Activated CD8-positive, alpha-beta memory T cell treated with anti-CD3 and anti-CD28 coated beads, Interleukin-2, amount 50 U/mL, for 4 hours (primary cell): ENCODE measurements around the gene PTPN2.
"Not testable (repeated sequence)": the region's sequence is repeated elsewhere in the genome, so short reads cannot be mapped to it uniquely, and the experiment has no call there.

ENCODE experiments used
- DNase-seq: peaks from one replicate; pipeline ENCODE4 v3.0.0-alpha.2; 2020

Gene PTPN2

DNA sequence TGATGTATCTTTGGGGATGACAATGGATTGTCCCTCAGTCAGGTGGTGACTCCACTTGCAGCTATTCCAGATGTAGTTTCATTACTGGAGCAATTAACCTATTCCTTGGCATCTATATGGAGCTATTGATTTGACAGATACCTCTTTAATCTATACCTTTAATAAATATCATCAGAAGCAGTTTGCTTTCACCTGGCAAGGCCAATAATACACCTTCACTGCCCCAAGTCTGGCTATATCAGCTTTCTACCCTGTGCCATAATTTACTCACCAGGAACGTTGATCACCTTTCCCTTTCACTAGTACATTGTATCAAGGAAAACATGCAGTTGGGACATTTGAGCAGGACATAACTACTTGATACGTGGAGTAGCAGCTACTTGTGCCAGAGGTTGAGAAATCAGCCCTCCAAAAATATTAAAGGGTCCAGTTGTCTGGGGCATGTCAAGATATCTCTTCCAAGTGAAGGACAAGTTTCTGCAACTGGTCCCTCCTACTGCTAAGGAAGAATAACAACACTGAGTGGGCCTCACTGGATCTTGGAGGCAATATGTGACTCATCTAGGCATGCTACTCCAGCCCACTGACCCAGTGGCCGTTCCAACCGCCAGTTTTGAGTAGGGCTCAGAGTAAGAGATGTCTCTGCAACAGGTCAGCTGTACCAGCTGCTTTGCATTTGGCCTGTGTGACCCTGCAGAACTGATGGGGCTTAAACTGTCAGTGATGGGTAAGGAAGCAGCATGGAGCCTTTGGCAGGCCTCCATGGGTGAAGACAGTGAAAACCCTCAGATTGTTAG, 114.2 kb downstream of the PTPN2 start:
- no peak for DNase-seq

DNA sequence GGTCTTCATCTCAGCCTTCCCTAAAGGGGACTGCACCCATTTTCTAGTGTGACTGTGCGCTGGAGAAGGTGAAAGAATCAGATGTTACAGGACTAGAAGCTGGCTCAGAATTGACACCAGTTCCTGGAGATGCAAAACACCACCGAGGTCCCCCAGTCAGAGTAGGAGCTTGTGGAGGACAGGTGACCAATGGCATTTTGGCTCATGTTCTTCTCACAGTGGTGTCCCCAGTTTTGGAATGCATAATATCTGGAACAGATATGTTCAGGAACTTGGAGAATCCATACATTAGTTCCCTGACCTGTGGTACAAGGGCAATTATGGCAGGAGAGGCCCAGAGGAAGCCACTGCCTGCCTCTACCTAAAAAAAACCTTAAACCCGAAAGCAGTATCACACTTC, 114.9 kb downstream of the PTPN2 start:
- DNase-seq: no peak

DNA sequence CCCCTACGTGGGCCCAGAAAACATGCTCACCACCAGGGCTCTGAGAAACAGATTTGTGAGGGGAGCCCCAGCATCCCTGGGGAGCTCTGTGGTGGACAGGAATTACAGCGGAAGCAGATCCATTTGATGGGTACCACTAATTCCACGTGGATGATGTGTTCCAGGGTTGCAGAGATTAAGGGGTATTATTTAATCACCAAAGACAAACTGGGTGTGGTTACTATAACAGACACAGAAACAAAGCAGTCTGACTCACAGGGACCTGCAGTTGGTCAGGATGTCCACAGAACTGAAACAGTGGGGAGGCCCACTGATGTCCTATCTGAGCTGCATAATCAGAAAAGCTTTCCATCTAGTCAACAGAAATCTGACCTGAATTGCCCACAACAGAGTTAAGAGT, 115.4 kb downstream of the PTPN2 start:
- no peak for DNase-seq

DNA sequence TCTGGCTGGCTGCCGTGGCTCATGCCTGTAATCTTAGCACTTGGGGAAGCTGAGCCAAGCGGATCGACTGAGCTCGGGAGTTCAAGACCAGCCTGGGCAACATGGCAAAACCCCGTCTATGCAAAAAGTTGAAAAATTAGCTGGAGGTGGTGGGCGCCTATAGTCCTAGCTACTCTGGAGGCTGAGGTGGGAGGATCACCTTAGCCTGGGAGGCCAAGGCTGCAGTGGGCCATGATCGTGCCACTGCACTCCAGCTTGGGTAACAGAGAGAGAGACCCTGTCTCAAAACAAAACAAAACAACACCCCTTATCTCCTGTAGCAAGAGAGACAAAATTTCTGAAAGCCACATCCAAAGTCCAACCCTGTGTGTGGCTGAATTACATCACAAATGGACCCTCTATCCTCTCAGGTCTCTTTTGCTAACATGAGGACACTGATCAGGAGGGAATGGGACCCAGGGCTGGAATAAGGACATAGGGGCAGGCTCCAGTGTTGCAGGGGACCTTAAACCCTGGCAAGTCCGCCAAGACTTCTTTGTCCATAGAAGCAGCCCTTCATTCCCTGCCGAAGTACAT, 116.4 kb downstream of the PTPN2 start:
- no peak for DNase-seq

DNA sequence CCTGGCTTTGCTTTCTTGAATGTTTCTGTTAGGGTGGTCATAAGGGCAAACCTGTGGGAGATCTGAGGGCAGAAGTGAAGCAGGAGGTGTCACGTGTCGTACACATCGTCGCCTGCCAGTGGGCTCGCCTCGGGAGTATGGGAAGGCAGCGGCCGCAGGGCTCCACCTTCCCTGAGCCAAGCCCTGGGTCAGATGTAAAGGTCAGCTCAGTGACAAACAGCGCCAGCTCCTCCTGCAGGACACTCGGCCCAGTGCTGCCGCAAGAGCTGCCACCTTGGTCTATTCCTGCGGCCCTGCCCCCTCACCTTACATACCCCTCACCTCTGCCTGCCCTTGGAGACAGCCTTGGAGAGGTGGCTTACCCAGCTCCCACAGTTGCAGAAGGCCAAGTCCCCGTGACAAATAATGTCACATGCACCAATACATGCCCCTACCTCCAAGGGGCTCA, 117.0 kb downstream of the PTPN2 start:
- no peak for DNase-seq

DNA sequence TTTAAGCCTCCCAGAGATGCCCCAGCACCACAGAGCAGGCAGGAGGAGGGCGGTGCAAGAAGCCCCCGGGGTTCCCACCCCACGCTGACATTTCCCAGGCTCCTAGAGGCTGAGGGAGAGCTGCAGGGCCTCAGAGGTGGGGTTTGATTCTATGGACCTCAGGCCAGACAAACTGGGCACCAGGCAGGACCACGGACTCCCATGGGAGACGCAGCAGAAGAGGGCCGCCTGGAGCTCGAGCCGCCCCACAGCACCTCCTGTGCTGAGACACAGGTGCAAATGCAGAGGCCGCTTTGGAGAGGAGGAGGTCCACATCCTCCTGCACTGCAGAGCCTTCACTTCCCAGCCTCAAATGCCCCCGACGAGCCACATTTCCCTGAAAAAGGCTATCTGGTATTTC, 118.5 kb downstream of the PTPN2 start:
- DNase-seq: no peak

DNA sequence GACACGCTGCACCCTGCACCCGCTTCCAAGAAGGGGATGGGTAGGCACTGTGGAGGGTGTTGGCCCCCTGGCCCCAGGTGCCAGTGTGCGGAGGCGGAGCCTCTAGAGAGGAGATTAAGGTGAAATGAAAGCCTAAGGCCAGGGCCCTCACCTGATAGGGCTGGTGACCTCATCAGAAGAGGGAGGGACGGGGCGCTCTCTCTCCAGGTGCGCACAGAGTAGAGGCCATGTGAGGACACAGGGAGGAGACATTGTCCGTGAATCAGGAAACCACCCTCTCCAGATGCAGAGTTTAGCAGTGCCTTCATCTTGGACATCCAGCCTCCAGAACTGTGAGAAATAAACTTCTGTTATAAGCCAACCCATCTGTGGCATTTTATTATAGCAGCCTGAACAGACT, 118.9 kb downstream of the PTPN2 start:
- DNase-seq: no peak

DNA sequence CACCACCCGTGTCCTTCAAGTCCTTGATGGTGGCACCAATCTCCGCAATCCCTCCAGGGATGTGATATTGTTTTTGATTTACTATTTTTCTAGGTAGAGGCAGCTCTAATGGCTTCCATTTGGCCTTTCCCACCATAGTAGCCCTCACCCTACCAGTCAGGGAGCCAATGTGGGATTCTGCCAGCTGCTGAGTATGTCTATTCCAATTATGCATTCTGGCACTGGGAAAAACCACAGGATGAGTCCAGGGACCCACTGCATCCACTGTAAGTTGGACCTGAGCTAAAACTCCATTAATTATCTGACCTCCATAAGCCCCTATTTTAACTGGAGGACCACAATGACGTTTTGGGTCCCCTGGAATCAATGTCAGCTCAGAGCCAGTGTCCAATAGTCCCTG, 125.5 kb downstream of the PTPN2 start:
- not testable (repeated sequence) for DNase-seq

DNA sequence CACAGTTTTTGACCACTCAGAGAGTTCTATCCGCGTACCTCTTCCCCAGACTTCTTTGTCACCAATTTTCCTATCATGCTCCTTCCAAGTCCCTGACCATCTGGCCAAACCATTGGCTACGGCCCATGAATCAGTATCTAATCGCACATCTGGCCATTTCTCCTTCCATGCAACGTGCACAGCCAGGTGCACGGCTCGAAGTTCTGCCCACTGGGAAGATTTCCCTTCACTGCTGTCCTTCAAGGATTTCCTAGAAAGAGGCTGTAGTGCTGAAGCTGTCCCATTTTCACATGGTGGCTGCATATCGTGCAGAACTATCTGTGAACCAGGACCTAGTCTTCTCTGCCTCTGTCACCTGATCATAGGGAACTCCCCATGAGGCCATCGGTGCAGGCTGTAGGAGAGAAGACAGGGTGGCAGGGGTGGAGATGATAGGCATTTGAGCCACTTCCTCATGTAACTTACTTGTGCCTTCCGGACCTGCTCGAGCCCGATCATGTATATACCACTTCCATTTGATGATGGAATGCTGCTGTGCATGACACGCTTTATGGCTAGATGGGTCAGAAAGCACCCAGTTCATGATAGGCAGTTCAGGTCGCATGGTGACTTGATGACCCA, 127.3 kb downstream of the PTPN2 start:
- not testable (repeated sequence) for DNase-seq

DNA sequence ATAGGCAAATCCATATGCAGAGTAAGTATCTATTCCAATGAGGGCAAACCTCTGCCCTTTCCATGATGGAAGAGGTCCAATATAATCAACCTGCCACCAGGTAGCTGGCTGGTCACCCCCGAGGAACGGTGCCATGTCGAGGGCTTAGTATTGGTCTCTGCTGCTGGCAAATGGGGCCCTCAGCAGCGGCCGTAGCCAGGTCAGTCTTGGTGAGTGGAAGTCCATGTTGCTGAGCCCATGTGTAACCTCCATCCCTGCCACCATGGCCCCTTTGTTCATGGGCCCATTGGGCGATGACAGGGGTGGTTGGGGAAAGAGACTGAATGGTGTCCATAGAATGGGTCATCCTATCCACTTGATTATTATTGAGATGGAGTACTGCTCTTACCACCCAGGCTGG, 128.4 kb downstream of the PTPN2 start:
- DNase-seq: not testable (repeated sequence)

DNA sequence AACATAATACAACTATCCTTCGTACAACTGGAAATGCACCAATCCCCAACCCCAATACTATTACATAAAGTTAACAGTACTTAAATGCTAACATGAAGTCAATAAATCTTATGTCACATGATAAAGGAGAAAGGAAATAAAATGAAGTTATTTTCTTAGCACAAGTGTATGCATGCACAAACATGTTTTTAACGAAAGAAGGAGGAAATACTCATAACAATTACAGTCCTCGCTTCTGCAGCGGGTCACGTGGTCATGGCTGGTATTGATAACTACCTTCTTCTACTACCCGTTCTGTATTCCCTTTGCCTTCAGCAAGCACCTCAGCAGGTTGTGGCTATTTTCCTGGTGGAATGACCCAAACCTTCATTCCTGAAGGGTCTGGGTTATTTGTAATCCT, 129.5 kb downstream of the PTPN2 start:
- no peak for DNase-seq

DNA sequence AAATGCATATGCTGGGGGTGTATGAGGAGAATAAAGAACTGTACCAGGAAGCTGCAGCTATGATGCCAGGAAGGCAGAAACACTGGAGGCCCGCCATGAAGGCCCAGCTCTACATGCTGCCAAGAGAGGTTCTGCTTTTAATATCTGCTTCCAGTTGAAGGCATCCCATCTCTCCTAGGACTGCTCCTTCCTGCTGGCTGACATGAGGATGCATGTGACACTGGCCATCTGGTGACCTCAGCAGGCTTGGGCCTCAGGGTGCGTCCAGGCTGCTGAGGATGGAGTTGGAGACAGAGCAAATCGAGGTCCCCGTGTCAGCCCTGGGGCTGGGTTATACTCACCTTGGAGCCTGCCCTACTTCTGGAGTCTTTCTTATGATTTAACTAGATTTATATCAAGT, 132.1 kb downstream of the PTPN2 start:
- DNase-seq: no peak

DNA sequence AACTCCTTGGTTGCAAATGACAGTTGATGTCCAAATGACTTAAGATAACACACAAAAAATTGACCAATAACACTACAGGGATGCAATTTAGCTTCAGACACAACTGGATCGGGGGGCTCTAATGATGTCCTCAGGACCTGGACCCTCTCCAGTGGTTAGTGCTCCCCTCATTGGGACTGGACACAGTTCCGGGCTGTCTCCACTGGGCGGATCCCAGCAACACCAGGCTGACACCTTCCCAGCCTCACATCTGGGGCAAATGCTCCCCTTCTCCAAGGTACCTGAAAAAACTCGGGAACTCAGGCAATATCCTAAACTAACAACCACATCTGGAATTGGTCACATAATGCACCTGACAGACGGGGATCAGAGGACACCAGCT, 132.5 kb downstream of the PTPN2 start:
- no peak for DNase-seq

DNA sequence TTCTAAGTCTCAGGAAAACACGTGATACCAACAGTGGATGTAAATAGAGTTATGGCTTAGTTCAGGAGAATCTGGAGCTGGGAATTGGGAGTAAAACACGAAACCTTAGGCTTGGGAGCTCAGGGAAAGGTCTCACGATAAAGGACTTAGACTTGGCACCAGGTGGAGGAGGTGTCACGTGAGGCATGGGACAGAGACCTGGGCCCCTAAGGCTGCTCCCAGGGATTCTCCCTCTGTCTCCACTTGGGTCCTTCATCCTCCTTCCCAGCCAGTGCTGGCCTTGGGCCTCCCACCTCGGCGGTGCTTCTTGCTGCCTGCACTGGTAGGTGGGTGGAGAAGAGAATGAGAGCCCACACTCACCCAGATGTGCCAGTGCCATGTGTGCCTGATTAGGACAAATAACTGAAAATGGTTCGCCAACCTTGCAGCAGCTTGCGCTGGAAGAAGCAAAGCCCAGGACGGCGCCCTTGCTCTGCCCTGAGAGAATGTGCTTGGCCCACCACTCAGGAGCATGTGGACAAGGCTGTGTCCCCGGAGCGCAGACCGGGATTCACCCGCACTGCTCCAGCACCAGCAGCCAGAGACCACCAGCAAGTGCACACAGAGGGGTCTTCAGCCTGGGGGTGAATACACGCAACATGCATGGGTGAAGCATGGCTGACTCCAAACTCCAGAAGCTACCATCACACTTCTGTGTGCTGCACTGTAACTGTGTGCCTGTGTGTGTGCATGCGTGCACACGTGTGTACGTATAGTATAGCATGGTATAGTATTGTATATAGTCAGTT, 133.1 kb downstream of the PTPN2 start:
- no peak for DNase-seq

DNA sequence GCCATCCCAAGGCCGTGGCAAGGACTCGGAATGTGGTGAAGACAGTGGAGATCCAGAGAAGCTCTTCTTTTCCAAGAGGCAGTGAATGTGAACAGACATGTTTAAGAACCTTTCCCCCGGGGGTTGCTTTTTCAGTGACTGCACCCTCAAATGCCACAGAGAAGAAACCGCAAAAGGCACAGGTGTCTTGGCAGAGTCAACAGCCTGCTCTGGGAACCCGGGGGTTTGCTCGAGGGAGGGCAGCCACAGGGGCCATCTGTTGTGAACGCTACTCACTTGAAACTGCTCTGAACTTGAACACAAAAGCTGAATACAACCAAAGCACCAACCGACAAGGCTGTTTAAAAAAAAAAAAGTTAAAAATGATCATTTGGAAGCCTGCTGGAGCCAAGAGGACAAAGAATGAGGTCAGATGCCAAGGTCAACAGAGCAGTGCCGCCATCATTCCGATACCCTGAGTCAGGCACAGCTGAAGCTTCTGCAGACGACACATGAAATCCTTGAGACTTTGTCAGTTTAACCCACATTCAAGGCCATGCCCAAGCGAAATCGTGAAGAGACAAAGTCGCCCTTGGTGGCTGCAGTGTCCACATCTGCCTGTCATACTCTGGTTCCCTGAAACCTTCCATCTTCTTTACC, 133.8 kb downstream of the PTPN2 start:
- no peak for DNase-seq

DNA sequence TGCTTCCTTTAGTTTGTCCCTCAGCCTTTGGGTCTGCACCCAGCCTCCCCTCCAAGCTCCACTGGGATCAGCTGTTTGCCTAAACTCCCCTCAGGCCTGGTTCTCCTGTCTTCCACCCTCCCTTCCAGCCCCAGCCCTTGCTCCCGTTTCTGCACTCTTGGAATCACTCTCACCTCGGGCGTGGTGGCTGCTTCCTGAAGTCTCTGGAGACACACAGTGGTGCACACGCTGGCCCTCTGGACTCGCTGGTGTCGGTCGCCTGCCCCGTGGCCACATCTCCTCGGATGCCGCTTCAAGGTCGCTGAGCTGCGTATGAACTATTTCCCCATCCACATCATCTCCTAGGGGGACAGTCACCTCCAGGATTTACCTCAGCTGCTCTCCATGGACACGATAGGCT, 134.9 kb downstream of the PTPN2 start:
- no peak for DNase-seq

DNA sequence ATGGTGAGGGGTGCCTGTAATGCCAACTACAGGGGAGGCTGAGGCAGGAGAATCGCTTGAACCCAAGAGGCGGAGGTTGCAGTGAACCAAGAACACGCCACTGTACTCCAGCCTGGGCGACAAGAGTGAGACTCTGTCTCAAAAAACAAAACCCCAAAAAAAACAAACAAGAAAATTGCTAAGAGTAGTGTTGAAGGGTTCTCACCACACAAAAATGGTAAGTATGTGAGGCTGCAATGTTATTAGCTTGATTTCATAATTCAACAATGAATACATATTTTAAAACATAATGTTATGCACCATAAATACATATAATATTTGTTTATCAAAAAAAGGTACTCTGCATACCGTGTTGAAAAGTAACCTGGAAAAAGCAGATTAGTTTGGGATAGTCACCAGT, 135.4 kb downstream of the PTPN2 start:
- DNase-seq: no peak

DNA sequence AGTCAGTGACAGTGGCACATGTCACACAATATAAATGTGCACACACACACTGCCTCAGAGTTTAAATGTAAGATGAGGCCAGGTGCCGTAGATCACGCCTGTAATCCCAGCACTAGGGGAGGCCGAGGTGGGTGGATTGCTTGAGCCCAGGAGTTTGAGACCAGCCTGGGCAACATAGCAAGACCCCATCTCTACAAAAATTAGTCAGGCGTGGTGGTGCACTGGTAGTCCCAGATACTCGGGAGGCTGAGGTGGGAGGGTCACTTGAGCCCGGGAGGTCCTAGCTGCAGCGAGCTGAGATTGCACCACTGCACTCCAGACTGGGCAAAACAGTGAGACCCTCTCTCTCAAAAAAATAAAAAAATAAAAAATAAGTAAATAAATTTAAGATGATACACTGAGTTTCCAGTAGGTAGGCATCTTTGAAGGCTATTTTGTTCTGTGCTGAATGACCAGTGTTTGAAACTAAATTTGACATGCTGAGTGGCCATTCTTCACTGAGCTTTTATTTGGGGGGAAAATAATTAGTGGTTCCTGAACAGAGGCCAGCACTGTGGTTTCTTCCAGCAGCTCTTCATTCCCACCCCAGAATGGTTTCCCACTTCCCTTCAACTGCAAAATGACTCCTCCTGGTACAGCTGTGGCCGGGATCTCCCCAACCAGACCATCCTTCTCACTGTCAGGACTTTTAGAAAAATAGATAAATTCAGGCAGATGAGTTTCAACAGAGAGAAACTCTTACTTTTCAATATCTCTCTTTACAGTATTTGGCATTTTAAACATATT, 136.3 kb downstream of the PTPN2 start:
- no peak for DNase-seq

DNA sequence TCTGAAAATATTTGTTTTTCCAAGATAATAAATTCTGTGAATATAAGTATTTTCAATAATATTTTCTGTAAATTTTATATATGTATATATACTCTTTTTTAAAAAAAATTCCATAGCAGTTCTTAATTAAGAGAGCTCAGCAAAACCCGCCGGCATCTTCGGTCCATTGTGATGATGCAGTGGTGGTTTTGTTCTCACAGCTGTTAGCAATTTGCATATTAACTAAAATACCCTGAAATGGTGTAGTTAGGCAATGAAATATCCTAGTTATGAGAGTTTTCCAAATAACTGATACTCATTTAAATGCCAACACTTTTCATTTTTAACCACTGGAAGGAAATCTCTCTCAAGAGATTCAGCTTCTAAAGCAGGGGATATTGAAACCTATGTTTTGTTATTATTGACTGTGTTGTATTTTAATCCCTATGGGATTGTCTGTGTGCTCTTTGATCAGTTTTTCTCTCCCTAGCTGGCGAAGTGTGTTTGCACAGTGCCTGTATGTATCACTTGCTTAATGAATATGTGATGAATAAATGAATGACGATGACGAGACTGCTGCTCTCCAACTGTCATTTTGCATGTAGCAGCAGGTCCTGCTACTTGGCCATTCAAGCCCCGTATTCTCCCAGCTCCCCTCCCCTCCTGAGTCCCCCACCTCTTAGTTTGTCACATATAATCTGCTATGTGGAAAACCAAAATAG, 138.8 kb downstream of the PTPN2 start:
- no peak for DNase-seq

DNA sequence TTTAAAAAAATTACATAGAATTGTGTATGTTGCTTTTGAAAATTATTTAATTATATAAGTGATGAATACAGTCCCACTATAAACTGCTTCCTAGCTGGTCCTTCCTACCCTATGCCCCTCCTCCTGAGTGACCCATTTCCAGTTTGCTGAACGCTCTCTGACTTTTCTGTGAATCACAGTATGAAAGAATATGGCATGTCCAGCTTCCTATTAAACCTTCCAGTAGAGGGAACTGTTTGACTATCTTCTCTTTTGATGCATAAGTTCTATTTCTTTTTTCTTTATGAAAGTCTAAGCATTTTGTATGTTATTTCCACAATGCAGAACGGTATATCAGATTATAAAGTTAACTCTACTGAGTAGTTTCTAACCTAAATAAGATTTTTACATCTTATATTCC, 139.9 kb downstream of the PTPN2 start:
- no peak for DNase-seq

DNA sequence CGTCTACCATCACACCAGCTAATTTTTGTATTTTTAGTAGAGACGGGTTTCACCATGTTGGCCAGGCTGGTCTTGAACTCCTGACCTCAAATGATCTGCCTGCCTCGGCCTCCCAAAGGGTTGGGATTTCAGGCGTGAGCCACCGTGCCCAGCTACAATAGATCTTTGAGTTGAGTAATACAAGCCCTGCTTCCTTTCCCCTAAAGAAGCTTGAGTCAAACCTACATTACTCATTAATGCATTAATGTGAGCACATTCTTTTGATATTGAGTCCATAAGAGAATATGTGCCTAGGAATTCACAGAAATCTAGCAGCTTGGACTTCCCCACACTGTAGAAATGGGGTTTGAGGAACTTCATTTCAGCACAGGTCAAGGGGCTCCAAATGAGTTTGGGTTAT, 141.6 kb downstream of the PTPN2 start:
- no peak for DNase-seq
